Bronchial epithelial cell (primary cell): ENCODE results near the gene MYZAP. TPM values are rescaled to one million over a fixed set of nuclear protein-coding genes. Genes with fewer than 3 reads are reported as not detected.

ENCODE experiments used
- DNase-seq: peaks from one replicate; pipeline ENCODE4 v3.0.0-alpha.2; 2010; ENCODE audit warnings: low read depth
- FAIRE-seq: peaks from 2 replicates; lab custom pipeline; 2011; peaks lifted over from hg19 to GRCh38; lab: Jason Lieb, UNC
- H3K27me3 ChIP-seq: 2 replicates; pipeline ENCODE4 v1.5.1; 2011; ENCODE audit warnings: low read length; ENCODE audit not compliant: control insufficient read depth, insufficient read depth
- H3K36me3 ChIP-seq: 2 replicates; pipeline ENCODE4 v1.5.1; 2011; ENCODE audit warnings: low read length; ENCODE audit not compliant: control insufficient read depth, insufficient read depth
- H3K4me3 ChIP-seq: 2 replicates; pipeline ENCODE4 v1.5.1; 2011; ENCODE audit warnings: mild to moderate bottlenecking, low read depth, low read length, control low read depth
- CTCF ChIP-seq: IDR thresholded peaks from 2 replicates; pipeline ENCODE4 v1.5.1; 2011; ENCODE audit warnings: mild to moderate bottlenecking, moderate library complexity, low read length, control low read depth, inconsistent platforms; ENCODE audit not compliant: insufficient read depth, severe bottlenecking
- total RNA-seq: library from RNA; depleted of rRNA; stranded (reverse); fragments of >200 nt; gene quantifications from 2 replicates; pipeline ENCODE4 v1.2.1, GENCODE V29; 2014

Gene MYZAP
- total RNA-seq, 1 donor from 2014 or later, result 2.4 TPM

- FAIRE-seq, result no peak
- Histone ChIP-seq H3K4me3 (no peak overlapping the region), H3K27me3 (no peaks in the 10 kb centered on the region), H3K36me3 (no peaks in the 10 kb centered on the region)
- DNase-seq, result no peak
- TF ChIP-seq CTCF, result no peak
These were observed 93.8 kb downstream of the MYZAP start for GRCh38 chr15:57685306-57686095.

GRCh38 chr15:57686657-57687056, 95.0 kb downstream of the MYZAP start:
- FAIRE-seq, result no peak
- TF ChIP-seq CTCF, result no peak
- no peaks in the 10 kb centered on the region for H3K36me3 ChIP-seq
- H3K4me3 ChIP-seq, result no peak overlapping the region
- H3K27me3 ChIP-seq, result no peaks in the 10 kb centered on the region
- DNase-seq, result no peak

- H3K36me3 ChIP-seq, result no peaks in the 10 kb centered on the region
- H3K4me3 ChIP-seq, result no peak overlapping the region
- FAIRE-seq, result no peak
- no peaks in the 10 kb centered on the region for H3K27me3 ChIP-seq
- DNase-seq, result no peak
- TF ChIP-seq CTCF, result no peak
These were observed 98.8 kb downstream of the MYZAP start for GRCh38 chr15:57690341-57690966.

GRCh38 chr15:57691082-57691481, 99.4 kb downstream of the MYZAP start:
- Histone ChIP-seq H3K27me3 (no peaks in the 10 kb centered on the region), H3K4me3 (no peak overlapping the region), H3K36me3 (no peaks in the 10 kb centered on the region)
- FAIRE-seq, result no peak
- DNase-seq, result no peak
- TF ChIP-seq CTCF, result no peak

- Histone ChIP-seq H3K4me3 (no peak overlapping the region), H3K27me3 (no peaks in the 10 kb centered on the region), H3K36me3 (no peaks in the 10 kb centered on the region)
- DNase-seq (no peak), FAIRE-seq (no peak)
- TF ChIP-seq CTCF, result no peak
These were observed 101.0 kb downstream of the MYZAP start for GRCh38 chr15:57692709-57693108.
